SU-DHL-6 (cell line): Measurements from ENCODE around the gene TTF1.

ENCODE experiments used
- H2AFZ ChIP-seq: fragments of 200-600 bp; sonication (generic); 2 replicates; pipeline ENCODE4 v1.6.1; 2014; ENCODE audit warnings: low read depth, mild to moderate bottlenecking, moderate library complexity, mixed read lengths, antibody characterized with exemption, low read length; ENCODE audit not compliant: severe bottlenecking
- H3F3A ChIP-seq: fragments of 200-600 bp; shearing (Covaris generic); 2 replicates; pipeline ENCODE4 v1.6.0; 2016; ENCODE audit warnings: antibody characterized with exemption, mild to moderate bottlenecking; ENCODE audit not compliant: insufficient read depth
- H3K27ac ChIP-seq: fragments of 200-600 bp; sonication (generic); 2 replicates; pipeline ENCODE4 v1.5.1; 2016; ENCODE audit warnings: low read depth, mild to moderate bottlenecking, low read length, moderate library complexity, mixed read lengths
- H3K27me3 ChIP-seq: fragments of 200-600 bp; sonication (generic), shearing (Covaris generic); 2 replicates; pipeline ENCODE4 v1.6.0; 2014; ENCODE audit warnings: mild to moderate bottlenecking, low read length
- H3K36me3 ChIP-seq: fragments of 200-600 bp; sonication (generic); 2 replicates; pipeline ENCODE4 v1.6.1; 2014; ENCODE audit warnings: mild to moderate bottlenecking, low read length, mixed read lengths
- H3K4me2 ChIP-seq: fragments of 300-600, 200-600 bp; shearing (Covaris generic), sonication (generic); 2 replicates; pipeline ENCODE4 v1.6.0; 2014; ENCODE audit warnings: low read length, low read depth, mild to moderate bottlenecking; ENCODE audit not compliant: poor library complexity, severe bottlenecking
- H3K4me3 ChIP-seq: fragments of 200-600 bp; sonication (generic); 2 replicates; pipeline ENCODE4 v1.5.1; 2014; ENCODE audit warnings: antibody characterized with exemption, low read length, mild to moderate bottlenecking, mixed read lengths; ENCODE audit not compliant: insufficient read depth, poor library complexity, severe bottlenecking
- H3K79me2 ChIP-seq: fragments of 200-600 bp; sonication (generic); 2 replicates; pipeline ENCODE4 v1.6.1; 2014; ENCODE audit warnings: mild to moderate bottlenecking, low read length, moderate library complexity; ENCODE audit not compliant: insufficient read depth
- H3K9ac ChIP-seq: fragments of 200-600 bp; sonication (generic); 2 replicates; pipeline ENCODE4 v1.7.0; 2014; ENCODE audit warnings: mild to moderate bottlenecking, low read length
- H3K9me2 ChIP-seq: fragments of 200-600 bp; sonication (generic); replicated peaks from 2 replicates; pipeline ENCODE4 v1.6.1; 2014; ENCODE audit warnings: low read length; ENCODE audit not compliant: insufficient read depth
- H3K9me3 ChIP-seq: fragments of 200-600 bp; sonication (generic); 2 replicates; pipeline ENCODE4 v1.6.1; 2014; ENCODE audit warnings: low read length, mixed read lengths; ENCODE audit not compliant: insufficient read depth
- H4K20me1 ChIP-seq: fragments of 200-600 bp; sonication (generic); 2 replicates; pipeline ENCODE4 v1.6.1; 2014; ENCODE audit warnings: low read depth, mild to moderate bottlenecking, antibody characterized with exemption, low read length, moderate library complexity, mixed read lengths
- CTCF ChIP-seq: fragments of 200-600 bp; sonication (generic); IDR thresholded peaks from one replicate; pipeline ENCODE4 v1.5.1; 2017; ENCODE audit warnings: antibody characterized with exemption, mild to moderate bottlenecking, low read length, moderate library complexity; ENCODE audit not compliant: insufficient read depth, poor library complexity, severe bottlenecking
- EZH2phosphoT487 ChIP-seq: fragments of 200-600 bp; sonication (generic), shearing (Covaris generic); conservative IDR thresholded peaks from 2 replicates; pipeline ENCODE4 v1.6.1; 2018; ENCODE audit warnings: mild to moderate bottlenecking, antibody characterized with exemption, low read length, moderate library complexity, mixed read lengths

TTF1 gene

GRCh38 chr9:132447902-132448301, 41.3 kb upstream of the TTF1 start:
- H3K79me2 ChIP-seq, result no peaks in the 10 kb centered on the region
- no peak overlapping the region for H2AFZ ChIP-seq
- no peaks in the 10 kb centered on the region for H3K27me3 ChIP-seq

DNA sequence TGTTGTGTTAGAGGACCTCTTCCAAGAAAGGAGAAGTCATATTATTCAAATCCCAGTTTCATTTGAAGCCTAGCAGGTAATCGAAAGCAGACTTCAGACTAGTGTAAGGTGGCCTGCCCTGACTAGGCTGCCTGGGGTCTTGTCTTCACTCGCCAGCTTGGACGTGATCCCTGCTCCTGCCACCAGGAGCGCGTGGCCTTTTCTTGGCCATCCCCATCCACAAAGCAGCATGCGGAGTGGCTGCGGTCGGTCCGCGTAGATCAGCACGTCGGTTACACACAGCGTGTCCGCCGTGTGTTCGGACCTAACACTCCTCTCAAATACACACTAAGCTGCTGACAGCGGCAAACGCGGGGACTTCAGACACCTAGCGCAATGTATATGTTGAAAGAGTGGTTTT, 40.7 kb upstream of the TTF1 start:
- Histone ChIP-seq H3K9me2 (no peaks in the 10 kb centered on the region), H3F3A (no peaks in the 10 kb centered on the region), H3K4me3 (no peak overlapping the region), H4K20me1 (no peaks in the 10 kb centered on the region), H2AFZ (no peak overlapping the region), H3K9ac (no peak overlapping the region), H3K27ac (no peak overlapping the region), H3K27me3 (no peaks in the 10 kb centered on the region), H3K79me2 (no peaks in the 10 kb centered on the region), H3K36me3 (no peaks in the 10 kb centered on the region), H3K9me3 (no peaks in the 10 kb centered on the region), H3K4me2 (no peak overlapping the region)
- TF ChIP-seq CTCF (no peak), EZH2phosphoT487 (no peak)

More at GRCh38 chr9:132447902-132448301, 41.3 kb upstream of the TTF1 start:
- H3K27ac ChIP-seq, result no peak overlapping the region
- H3K9me2 ChIP-seq, result no peaks in the 10 kb centered on the region
- H3K9ac ChIP-seq, result no peak overlapping the region
- no peak for TF ChIP-seq CTCF
- no peak for TF ChIP-seq EZH2phosphoT487
- H4K20me1 ChIP-seq, result no peaks in the 10 kb centered on the region
- no peaks in the 10 kb centered on the region for H3F3A ChIP-seq
- no peaks in the 10 kb centered on the region for H3K36me3 ChIP-seq
- H3K4me2 ChIP-seq, result no peak overlapping the region
- H3K4me3 ChIP-seq, result no peak overlapping the region
- no peaks in the 10 kb centered on the region for H3K9me3 ChIP-seq

GRCh38 chr9:132446887-132447286, 40.2 kb upstream of the TTF1 start:
- Histone ChIP-seq H3K79me2 (no peaks in the 10 kb centered on the region), H3K4me3 (no peak overlapping the region), H2AFZ (no peak overlapping the region), H3K9me2 (no peaks in the 10 kb centered on the region), H3K4me2 (no peak overlapping the region), H3K9ac (no peak overlapping the region), H3K36me3 (no peaks in the 10 kb centered on the region), H3K9me3 (no peaks in the 10 kb centered on the region), H3K27me3 (no peaks in the 10 kb centered on the region), H4K20me1 (no peaks in the 10 kb centered on the region), H3F3A (no peaks in the 10 kb centered on the region), H3K27ac (no peak overlapping the region)
- TF ChIP-seq EZH2phosphoT487 (no peak), CTCF (no peak)
